ENCODE results near the gene MS4A8.
"Not testable (repeated sequence)": the region's sequence is repeated elsewhere in the genome, so short reads cannot be mapped to it uniquely, and the experiment has no call there.

The MS4A8 gene, protein sequence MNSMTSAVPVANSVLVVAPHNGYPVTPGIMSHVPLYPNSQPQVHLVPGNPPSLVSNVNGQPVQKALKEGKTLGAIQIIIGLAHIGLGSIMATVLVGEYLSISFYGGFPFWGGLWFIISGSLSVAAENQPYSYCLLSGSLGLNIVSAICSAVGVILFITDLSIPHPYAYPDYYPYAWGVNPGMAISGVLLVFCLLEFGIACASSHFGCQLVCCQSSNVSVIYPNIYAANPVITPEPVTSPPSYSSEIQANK

GRCh38 chr11:60699284-60699691 lies at the start of gene MS4A8:
TSS of gene MS4A8 (plus strand) at chr11:60699612. CDS start at chr11:60700861, 1,249 bp downstream.
- TF ChIP-seq, protein P1, sequence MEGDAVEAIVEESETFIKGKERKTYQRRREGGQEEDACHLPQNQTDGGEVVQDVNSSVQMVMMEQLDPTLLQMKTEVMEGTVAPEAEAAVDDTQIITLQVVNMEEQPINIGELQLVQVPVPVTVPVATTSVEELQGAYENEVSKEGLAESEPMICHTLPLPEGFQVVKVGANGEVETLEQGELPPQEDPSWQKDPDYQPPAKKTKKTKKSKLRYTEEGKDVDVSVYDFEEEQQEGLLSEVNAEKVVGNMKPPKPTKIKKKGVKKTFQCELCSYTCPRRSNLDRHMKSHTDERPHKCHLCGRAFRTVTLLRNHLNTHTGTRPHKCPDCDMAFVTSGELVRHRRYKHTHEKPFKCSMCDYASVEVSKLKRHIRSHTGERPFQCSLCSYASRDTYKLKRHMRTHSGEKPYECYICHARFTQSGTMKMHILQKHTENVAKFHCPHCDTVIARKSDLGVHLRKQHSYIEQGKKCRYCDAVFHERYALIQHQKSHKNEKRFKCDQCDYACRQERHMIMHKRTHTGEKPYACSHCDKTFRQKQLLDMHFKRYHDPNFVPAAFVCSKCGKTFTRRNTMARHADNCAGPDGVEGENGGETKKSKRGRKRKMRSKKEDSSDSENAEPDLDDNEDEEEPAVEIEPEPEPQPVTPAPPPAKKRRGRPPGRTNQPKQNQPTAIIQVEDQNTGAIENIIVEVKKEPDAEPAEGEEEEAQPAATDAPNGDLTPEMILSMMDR (conservative IDR thresholded peaks at IDR 0.05; ENCODE audit: control insufficient read depth, insufficient read depth, low read depth, low read length): no peak
- DNase-seq (ENCODE audit: low read depth): no peak
- H3K4me3 ChIP-seq (ENCODE audit: control insufficient read depth, low read depth, low read length): no peak within 1 kb of the TSS

DNA sequence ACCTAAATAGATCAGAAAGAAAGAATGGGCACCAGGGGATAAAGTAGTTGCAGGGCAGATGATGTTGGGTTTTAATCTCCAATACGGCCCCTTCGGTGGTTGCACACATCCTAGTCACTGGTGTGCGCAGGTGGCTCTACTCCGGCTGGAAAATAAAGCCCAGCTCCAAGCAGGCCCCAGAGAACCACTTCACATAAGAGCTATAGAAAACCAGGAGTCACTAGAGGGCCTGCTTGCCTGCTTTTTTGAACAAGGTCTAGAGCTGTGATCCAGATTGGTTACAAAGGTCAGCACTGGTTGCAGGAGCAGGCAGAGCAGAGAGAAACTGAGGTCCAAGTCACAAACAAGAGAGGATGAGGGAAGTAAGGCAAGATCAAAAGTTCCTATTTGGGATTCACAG lies 41.5 kb upstream of the MS4A8 start:
- TF ChIP-seq, protein P1 (conservative IDR thresholded peaks at IDR 0.05; ENCODE audit: control insufficient read depth, insufficient read depth, low read depth, low read length): no peak
- no peak for DNase-seq (ENCODE audit: low read depth)
- H3K4me3 ChIP-seq (ENCODE audit: control insufficient read depth, low read depth, low read length): no peak overlapping the region

GRCh38 chr11:60658409-60658808 lies 41.0 kb upstream of the MS4A8 start:
- no peak for DNase-seq (ENCODE audit: low read depth)
- TF ChIP-seq, protein P1 (conservative IDR thresholded peaks at IDR 0.05; ENCODE audit: control insufficient read depth, insufficient read depth, low read depth, low read length): no peak
- no peak overlapping the region for H3K4me3 ChIP-seq (ENCODE audit: control insufficient read depth, low read depth, low read length)

GRCh38 chr11:60672255-60672654 lies 27.2 kb upstream of the MS4A8 start:
- TF ChIP-seq, protein P1 (conservative IDR thresholded peaks at IDR 0.05; ENCODE audit: control insufficient read depth, insufficient read depth, low read depth, low read length): no peak
- no peak for DNase-seq (ENCODE audit: low read depth)
- no peak overlapping the region for H3K4me3 ChIP-seq (ENCODE audit: control insufficient read depth, low read depth, low read length)

DNA sequence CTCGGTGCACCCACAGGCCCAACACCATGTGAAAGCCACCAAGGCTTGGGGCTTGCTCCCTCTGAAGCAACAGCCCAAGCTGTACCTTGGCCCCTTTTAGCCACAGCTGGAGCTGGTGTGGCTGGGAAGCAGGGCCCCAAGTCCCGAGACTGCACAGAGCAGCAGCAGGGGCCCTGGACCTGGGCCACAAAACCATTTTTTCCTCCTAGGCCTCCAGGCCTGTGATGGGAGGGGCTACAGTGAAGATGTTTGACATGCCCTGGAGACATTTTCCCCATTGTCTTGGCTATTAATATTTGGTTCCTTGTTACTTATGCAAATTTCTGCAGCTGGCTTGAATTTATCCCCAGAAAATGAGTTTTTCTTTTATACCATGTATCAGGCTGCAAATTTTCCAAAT lies 21.2 kb upstream of the MS4A8 start:
- not testable (repeated sequence) for DNase-seq (ENCODE audit: low read depth); H3K4me3 ChIP-seq (ENCODE audit: control insufficient read depth, low read depth, low read length)

GRCh38 chr11:60679879-60680278 lies 19.5 kb upstream of the MS4A8 start:
- TF ChIP-seq, protein P1 (conservative IDR thresholded peaks at IDR 0.05; ENCODE audit: control insufficient read depth, insufficient read depth, low read depth, low read length): no peak
- H3K4me3 ChIP-seq (ENCODE audit: control insufficient read depth, low read depth, low read length): no peak overlapping the region
- DNase-seq (ENCODE audit: low read depth): no peak

DNA sequence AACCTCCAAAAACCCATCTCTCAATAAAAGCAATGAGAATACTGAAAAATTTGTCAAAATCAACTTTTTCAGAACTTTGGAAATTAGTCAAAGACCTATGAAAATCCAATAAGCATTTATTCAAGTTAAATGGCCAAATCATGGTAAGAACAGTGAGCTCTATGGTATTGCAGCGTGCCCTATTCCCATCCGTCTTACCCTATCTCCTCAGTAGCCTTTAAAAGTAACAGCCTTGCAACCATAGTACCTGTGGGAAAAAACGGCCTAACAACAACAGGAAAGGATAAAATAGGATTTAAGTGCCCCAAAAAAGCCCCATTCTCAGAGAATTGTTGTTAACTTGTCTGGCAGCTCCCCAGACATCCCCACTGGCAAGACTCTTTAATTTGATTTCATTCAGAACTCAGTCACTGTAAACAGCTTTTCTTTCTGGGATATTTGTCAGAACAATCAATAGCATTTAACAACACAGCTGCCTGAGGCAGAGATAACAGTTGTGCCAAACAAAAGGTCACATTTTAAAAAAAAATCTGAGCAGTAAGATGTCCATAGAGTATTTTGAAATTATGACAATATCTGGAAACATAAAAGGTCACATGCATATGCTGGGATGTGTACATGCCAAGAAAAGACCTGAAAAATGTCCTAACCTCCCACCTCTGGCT lies 18.8 kb upstream of the MS4A8 start:
- TF ChIP-seq, protein P1 (conservative IDR thresholded peaks at IDR 0.05; ENCODE audit: control insufficient read depth, insufficient read depth, low read depth, low read length): no peak
- no peak for DNase-seq (ENCODE audit: low read depth)
- no peak overlapping the region for H3K4me3 ChIP-seq (ENCODE audit: control insufficient read depth, low read depth, low read length)

- DNase-seq (ENCODE audit: low read depth); H3K4me3 ChIP-seq (ENCODE audit: control insufficient read depth, low read depth, low read length): not testable (repeated sequence)
These were observed 14.9 kb upstream of the MS4A8 start for GRCh38 chr11:60684541-60684848.

Measured in fibroblast of mammary gland (primary cell).